HepG2 (cell line): ENCODE data around the gene FCHO2. TPM values are rescaled to one million over a fixed set of nuclear protein-coding genes. Genes with fewer than 3 reads are reported as not detected.

Source experiments
- ATAC-seq: fragments of 200-7000 bp; cut with Tn5 transposase; 3 replicates; pipeline ENCODE4 v1.9.1; 2020; ENCODE audit warnings: mild to moderate bottlenecking, moderate library complexity
- Bru-seq: library from RNA; stranded (reverse); fragments of 400-500 nt; gene quantifications from one replicate; lab custom pipeline; 2021; lab: Mats Ljungman, UMichigan
- BruChase-seq, 2 experiments: library from RNA; stranded (reverse); fragments of 400-500 nt; gene quantifications; one replicate each; lab custom pipeline; 2021; lab: Mats Ljungman, UMichigan
- BruUV-seq: library from RNA; stranded (reverse); fragments of 400-500 nt; replicated peaks from 2 replicates; lab custom pipeline; 2021; lab: Mats Ljungman, UMichigan
- CTCF ChIA-PET: fragments of 300-600 bp; formaldehyde crosslinking; extraction: SDS; loops from one replicate; lab custom pipeline; 2021; ENCODE audit warnings: low total read pairs, inconsistent platforms, low intra/inter-chr PET ratio; lab: Yijun Ruan, JAX
- POLR2A ChIA-PET: fragments of 350-600 bp; sonication (Branson Sonifier 250); formaldehyde crosslinking; loops from one replicate; lab custom pipeline; 2020; ENCODE audit warnings: antibody characterized with exemption, inconsistent platforms; lab: Yijun Ruan, JAX
- DNase-seq: peaks from one replicate; pipeline ENCODE4 v3.0.0-alpha.2; 2015; ENCODE audit warnings: low spot score
- FAIRE-seq: peaks from 3 replicates; lab custom pipeline; 2011; peaks lifted over from hg19 to GRCh38; lab: Jason Lieb, UNC
- H2AFZ ChIP-seq: one replicate; pipeline ENCODE4 v1.6.1; 2011; ENCODE audit warnings: low read length, inconsistent platforms
- H3K27ac ChIP-seq: fragments of 300-600 bp; 3 replicates; pipeline ENCODE4 v1.8.0; 2011; ENCODE audit warnings: mixed run types, mild to moderate bottlenecking, mixed read lengths, low read length, inconsistent platforms; ENCODE audit not compliant: insufficient read depth; ENCODE audit errors: extremely low read length
- H3K27me3 ChIP-seq, 2 experiments: fragments of 200-600 bp in 1 of 2; 2 replicates in 1 of 2; 3 replicates in 1 of 2; pipeline versions ENCODE4 v1.6.0 to v1.8.0; 2011; ENCODE audit warnings: low read length in 2 of 2, mild to moderate bottlenecking in 2 of 2, moderate library complexity in 2 of 2, inconsistent platforms in 1 of 2; ENCODE audit not compliant: insufficient read depth in 2 of 2, control insufficient read depth in 1 of 2
- H3K36me3 ChIP-seq, 2 experiments: fragments of 200-600 bp in 1 of 2; replicated peaks in 1 of 2; 2 replicates in 1 of 2; 3 replicates in 1 of 2; pipeline versions ENCODE4 v1.5.1 to v1.8.0; 2011; ENCODE audit warnings: low read length in 2 of 2, inconsistent platforms in 1 of 2; ENCODE audit not compliant: insufficient read depth in 2 of 2, control insufficient read depth in 1 of 2
- H3K4me1 ChIP-seq: 2 replicates; pipeline ENCODE4 v1.5.1; 2012; ENCODE audit warnings: low read length, inconsistent platforms; ENCODE audit not compliant: insufficient read depth
- H3K4me2 ChIP-seq: 2 replicates; pipeline ENCODE4 v1.6.0; 2011; ENCODE audit warnings: low read depth, low read length, inconsistent platforms
- H3K4me3 ChIP-seq, 3 experiments: fragments of 200-600 bp in 1 of 3; sonication (generic), shearing (Covaris generic) in 1 of 3; replicated peaks in 1 of 3; 2 replicates each; pipeline ENCODE4 v1.5.1; 2011 to 2016; ENCODE audit warnings: low read length in 3 of 3, inconsistent platforms in 2 of 3, low read depth in 2 of 3, mild to moderate bottlenecking in 2 of 3, control low read depth in 1 of 3, mixed read lengths in 1 of 3; ENCODE audit not compliant: insufficient read depth in 1 of 3
- H3K79me2 ChIP-seq: one replicate; pipeline ENCODE4 v1.6.1; 2011; ENCODE audit warnings: low read length, inconsistent platforms; ENCODE audit not compliant: insufficient read depth
- H3K9ac ChIP-seq: 2 replicates; pipeline ENCODE4 v1.6.0; 2011; ENCODE audit warnings: mild to moderate bottlenecking, low read depth, low read length, inconsistent platforms; ENCODE audit not compliant: insufficient read depth
- H3K9me3 ChIP-seq: 2 replicates; pipeline ENCODE4 v1.5.1; 2012; ENCODE audit warnings: mild to moderate bottlenecking, low read length
- H4K20me1 ChIP-seq: 2 replicates; pipeline ENCODE4 v1.6.0; 2011; ENCODE audit warnings: inconsistent platforms, mild to moderate bottlenecking, low read length, moderate library complexity; ENCODE audit not compliant: insufficient read depth
- ASH2L ChIP-seq: fragments of 300-600, 200-600 bp; sonication (generic); IDR thresholded peaks from 2 replicates; pipeline ENCODE4 v1.7.0; 2017; ENCODE audit warnings: low read depth, mild to moderate bottlenecking, moderate library complexity, mixed read lengths, low read length; ENCODE audit not compliant: insufficient read length
- ATF3 ChIP-seq: sonication (generic); formaldehyde crosslinking; IDR thresholded peaks from 2 replicates; pipeline ENCODE4 v1.4.0; 2020; ENCODE audit warnings: missing genetic modification reagents
- ATF7-NPFF ChIP-seq: sonication (generic); formaldehyde crosslinking; IDR thresholded peaks from 2 replicates; pipeline ENCODE4 v1.8.1; 2023; ENCODE audit warnings: mild to moderate bottlenecking, low read depth, missing genetic modification reagents, moderate library complexity
- CENPX ChIP-seq: sonication (generic); formaldehyde crosslinking; IDR thresholded peaks from 2 replicates; pipeline ENCODE4 v1.9.0; 2021; ENCODE audit warnings: mild to moderate bottlenecking, missing genetic modification reagents, moderate library complexity
- ELF3 ChIP-seq: IDR thresholded peaks from 2 replicates; pipeline ENCODE4 v1.6.1; 2016; ENCODE audit warnings: missing genetic modification reagents, missing compliant biosample characterization
- KLF15 ChIP-seq: sonication (generic); formaldehyde crosslinking; IDR thresholded peaks from 2 replicates; pipeline ENCODE4 v1.8.1; 2023; ENCODE audit warnings: borderline replicate concordance, mild to moderate bottlenecking, inconsistent platforms, missing genetic modification reagents, mixed read lengths
- NCOA1 ChIP-seq: sonication (generic); formaldehyde crosslinking; IDR thresholded peaks from 2 replicates; pipeline ENCODE4 v1.9.0; 2021; ENCODE audit warnings: missing genetic modification reagents
- RORA ChIP-seq: sonication (generic); formaldehyde crosslinking; IDR thresholded peaks from 2 replicates; pipeline ENCODE4 v1.5.0; 2020; ENCODE audit warnings: mild to moderate bottlenecking, missing genetic modification reagents, moderate library complexity
- TOPORS ChIP-seq: sonication (generic); formaldehyde crosslinking; IDR thresholded peaks from 2 replicates; pipeline ENCODE4 v1.8.0; 2023; ENCODE audit warnings: mild to moderate bottlenecking, missing genetic modification reagents
- TSC22D2 ChIP-seq: sonication (generic); formaldehyde crosslinking; IDR thresholded peaks from 2 replicates; pipeline ENCODE4 v1.5.1; 2020; ENCODE audit warnings: missing genetic modification reagents, mild to moderate bottlenecking, borderline replicate concordance
- ZBTB44 ChIP-seq: sonication (generic); formaldehyde crosslinking; IDR thresholded peaks from 2 replicates; pipeline ENCODE4 v1.4.0; 2020; ENCODE audit warnings: missing genetic modification reagents
- ZC3H4 ChIP-seq: sonication (generic); formaldehyde crosslinking; IDR thresholded peaks from 2 replicates; pipeline ENCODE4 v1.4.0; 2020; ENCODE audit warnings: missing genetic modification reagents, borderline replicate concordance
- ZGPAT ChIP-seq: IDR thresholded peaks from 2 replicates; pipeline ENCODE4 v1.6.1; 2016; ENCODE audit warnings: mild to moderate bottlenecking
- ZKSCAN8 ChIP-seq: IDR thresholded peaks from 2 replicates; pipeline ENCODE4 v1.6.1; 2016; ENCODE audit warnings: borderline replicate concordance, missing genetic modification reagents, missing compliant biosample characterization
- ZZZ3 ChIP-seq: sonication (generic); formaldehyde crosslinking; IDR thresholded peaks from 2 replicates; pipeline ENCODE4 v1.4.0; 2020; ENCODE audit warnings: missing genetic modification reagents, mild to moderate bottlenecking, borderline replicate concordance
- WGBS: methylation state at CpG from one replicate; pipeline ENCODE4 v1.1.6; 2017; ENCODE audit warnings: low lambda C conversion rate; 5-methylcytosine and 5-hydroxymethylcytosine counted together
- in situ Hi-C: cut with HindIII; loops from 2 replicates; pipeline ENCODE4 v1.10.0; 2017; ENCODE audit warnings: low pct_unique_long_range_greater_than_20kb; ENCODE audit not compliant: extremely low pct_ligation_motif_present
- intact Hi-C: fragments of 100-400 bp; cut with micrococcal nuclease; formaldehyde crosslinking; loops from one replicate; pipeline ENCODE4 v1.10.0; 2022; ENCODE audit not compliant: unreplicated experiment
- long read RNA-seq, 2 experiments: library from RNA in 1 of 2; library from polyadenylated mRNA in 1 of 2; stranded (forward) in 1 of 2; unstranded in 1 of 2; transcript quantifications; one replicate each; pipeline ENCODE4 v2.0.0, GENCODE V29; 2019 to 2022
- polyA minus RNA-seq, 3 experiments: library from RNA; depleted of rRNA, polyadenylated mRNA; stranded (reverse); fragments of >200 nt; gene quantifications; 2 replicates each; pipeline ENCODE4 v1.2.3, GENCODE V29; 2011; ENCODE audit warnings: low replicate concordance in 1 of 3
- polyA plus RNA-seq, 8 experiments: library from polyadenylated mRNA; depleted of rRNA in 3 of 8; stranded (reverse) in 7 of 8; unstranded in 1 of 8; fragments of >200 nt; fragmentation: Illumina TruSeq in 4 of 8; extraction: Trizol in 4 of 8; gene quantifications; 2 replicates each; pipeline versions ENCODE4 v1.2.1 to v1.2.3, GENCODE V29; 2011 to 2016; ENCODE audit warnings: low read depth in 4 of 8, missing spikeins in 1 of 8, mixed read lengths in 1 of 8; ENCODE audit not compliant: insufficient read depth in 1 of 8
- total RNA-seq, 5 experiments: library from RNA; depleted of rRNA; stranded (reverse); fragments of >200 nt; fragmentation: Illumina TruSeq; extraction: Trizol; gene quantifications; 2 replicates each; pipeline ENCODE4 v1.2.3, GENCODE V29; 2016; ENCODE audit warnings: low read depth in 1 of 5

Gene FCHO2
- total RNA-seq (2016; rRNA removed; fragmentation: Illumina TruSeq; extraction: Trizol) (11.6 and 12.7 TPM in 2 replicates), polyA plus RNA-seq (2011; rRNA removed) (17.3 and 20.0 TPM in 2 replicates), polyA minus RNA-seq (2011; rRNA and poly(A)+ RNA removed; ENCODE audit: low replicate concordance) (34.1 and 39.4 TPM in 2 replicates), Bru-seq, nascent RNA (percentile 80 among the genes with signal in this experiment), BruChase-seq, experiment 1, labeled RNA remaining after a 6-hour chase (percentile 78 among the genes with signal in this experiment), BruChase-seq, experiment 2, labeled RNA remaining after a 2-hour chase (percentile 77 among the genes with signal in this experiment)
- 38.2 and 40.3 TPM in 2 replicates for total RNA-seq (2016; cell fraction: cytosol; rRNA removed; fragmentation: Illumina TruSeq; extraction: Trizol; ENCODE audit: low read depth)
- total RNA-seq (2016; cell fraction: insoluble cytoplasmic fraction; rRNA removed; fragmentation: Illumina TruSeq; extraction: Trizol), result 13.6 and 14.0 TPM in 2 replicates
- total RNA-seq (2016; cell fraction: membrane; rRNA removed; fragmentation: Illumina TruSeq; extraction: Trizol), result 12.5 and 14.6 TPM in 2 replicates
- 17.1 and 19.1 TPM in 2 replicates for total RNA-seq (2016; cell fraction: nucleus; rRNA removed; fragmentation: Illumina TruSeq; extraction: Trizol)
- 5.5 and 6.6 TPM in 2 replicates for polyA plus RNA-seq (2011; cell fraction: cytosol; rRNA removed)
- polyA plus RNA-seq (2011; cell fraction: nucleus; rRNA removed), result 23.4 and 31.0 TPM in 2 replicates
- 10.4 and 12.3 TPM in 2 replicates for polyA plus RNA-seq (2012)
- 0.17 and 0.26 TPM in 2 replicates for polyA plus RNA-seq (2016; cell fraction: cytosol; fragmentation: Illumina TruSeq; extraction: Trizol; ENCODE audit: low read depth)
- 9.0 and 9.1 TPM in 2 replicates for polyA plus RNA-seq (2016; cell fraction: insoluble cytoplasmic fraction; fragmentation: Illumina TruSeq; extraction: Trizol; ENCODE audit: low read depth)
- 1.0 and 1.1 TPM in 2 replicates for polyA plus RNA-seq (2016; cell fraction: membrane; fragmentation: Illumina TruSeq; extraction: Trizol; ENCODE audit: low read depth)
- 19.6 and 20.8 TPM in 2 replicates for polyA plus RNA-seq (2016; cell fraction: nucleus; fragmentation: Illumina TruSeq; extraction: Trizol; ENCODE audit: insufficient read depth, low read depth)
- 18.6 and 20.4 TPM in 2 replicates for polyA minus RNA-seq (2011; cell fraction: cytosol; rRNA and poly(A)+ RNA removed)
- 29.0 and 35.4 TPM in 2 replicates for polyA minus RNA-seq (2011; cell fraction: nucleus; rRNA and poly(A)+ RNA removed)
- long read RNA-seq, experiment 1, partial matches to known transcripts, result 1 of 2 reads
- long read RNA-seq, experiment 1, other reads (novel, unspliced or antisense), result 1 of 2 reads
- long read RNA-seq, experiment 2, partial matches to known transcripts, result 0 of 1 reads
- long read RNA-seq, experiment 2, other reads (novel, unspliced or antisense), result 1 of 1 reads

- peak; percentile 51 for FAIRE-seq
- WGBS, result 0% methylated on average over 5 of the region's 64 CpGs
- Histone ChIP-seq H3K9ac (peak within 1 kb of the TSS; percentile 79), H3K27ac (peak within 1 kb of the TSS; percentile 89), H3K36me3 (0 out of 5 replicates have a peak, but pooled peaks cover 0 to 5% of the 10 kb centered on the region in 2 experiments), H3K4me2 (peak within 1 kb of the TSS; percentile 90), H3K79me2 (peaks cover 45% of the 10 kb centered on the region), H3K9me3 (no peaks in the 10 kb centered on the region), H2AFZ (peak within 1 kb of the TSS; percentile 76), H3K4me3 (peak within 1 kb of the TSS; percentile 65 to 93 (median 86)), H4K20me1 (no peaks in the 10 kb centered on the region; the same call in 1 of the 2 replicates), H3K27me3 (no peaks in the 10 kb centered on the region; a peak in 1 of 5 replicates), H3K4me1 (peaks cover 58% of the 10 kb centered on the region)
- ATAC-seq, result peak; percentile 90
- peak; percentile 90 for DNase-seq
- in situ Hi-C loops (no loop called here), intact Hi-C loops (loop anchor here (5.0 kb wide), 1 partner anchor 66 kb away; no protein-coding TSS in a partner anchor)
- ChIA-PET CTCF (no interaction called here), POLR2A (interaction anchor here (1.1 to 1.4 kb wide), 3 partner anchors 11 to 23 kb away, joined by 3 read pairs; no protein-coding TSS in a partner anchor)
- BruUV-seq, result no TSS peak
- TF ChIP-seq TSC22D2 (CRISPR knock-in tag) (0 out of 2 replicates have a peak, but pooled peaks have one; percentile 60), ELF3 (CRISPR knock-in tag) (peak; percentile 24; the same call in 1 of the 2 replicates), CENPX (no peak), ZC3H4 (0 out of 2 replicates have a peak, but pooled peaks have one; percentile 63), RORA (CRISPR knock-in tag) (no peak), ZBTB44 (peak; percentile 50; the same call in 1 of the 2 replicates), ASH2L (peak; percentile 90), ZKSCAN8 (CRISPR knock-in tag) (no peak), ATF7-NPFF (CRISPR knock-in tag) (no peak; the same call in 1 of the 2 replicates), ZZZ3 (no peak), ATF3 (CRISPR knock-in tag) (no peak), KLF15 (CRISPR knock-in tag) (no peak), TOPORS (CRISPR knock-in tag) (no peak), ZGPAT (peak; percentile 92), NCOA1 (0 out of 2 replicates have a peak, but pooled peaks have one; percentile 78)
Observed at GRCh38 chr5:72955768-72956323, at the start of gene FCHO2. Gene FCHO2 (plus strand): TSS chr5:72956041. CDS start chr5:72956097, 56 bp downstream.
